HEK293T (cell line): ENCODE measurements around the gene MYL1.

Source experiments
- CTCF ChIA-PET: fragments of 350-600 bp; formaldehyde crosslinking; extraction: SDS; loops from one replicate; lab custom pipeline; 2021; ENCODE audit warnings: antibody characterized with exemption, inconsistent platforms; lab: Yijun Ruan, JAX
- POLR2A ChIA-PET: fragments of 350-600 bp; formaldehyde crosslinking; extraction: SDS; loops from one replicate; lab custom pipeline; 2020; ENCODE audit warnings: antibody characterized with exemption, inconsistent platforms; lab: Yijun Ruan, JAX
- DNase-seq: peaks from one replicate; pipeline ENCODE4 v3.0.0; 2012; ENCODE audit warnings: mixed read lengths; ENCODE audit errors: extremely low spot score
- ARNT ChIP-seq: fragments of 450-650 bp; IDR thresholded peaks from 2 replicates; pipeline ENCODE4 v1.6.1; 2017; ENCODE audit warnings: mild to moderate bottlenecking
- BHLHE40 ChIP-seq: fragments of 450-650 bp; IDR thresholded peaks from 2 replicates; pipeline ENCODE4 v1.6.1; 2016; ENCODE audit warnings: mild to moderate bottlenecking, moderate library complexity, borderline replicate concordance
- CTBP1 ChIP-seq: fragments of 450-650 bp; IDR thresholded peaks from 2 replicates; pipeline ENCODE4 v1.6.1; 2016; ENCODE audit warnings: borderline replicate concordance
- ELF4 ChIP-seq: fragments of 450-650 bp; IDR thresholded peaks from 2 replicates; pipeline ENCODE4 v1.6.1; 2017; ENCODE audit warnings: antibody characterized with exemption
- FOXA1 ChIP-seq: fragments of 450-650 bp; IDR thresholded peaks from 2 replicates; pipeline ENCODE4 v1.6.1; 2016; ENCODE audit warnings: mild to moderate bottlenecking
- FOXK2 ChIP-seq: fragments of 450-650 bp; IDR thresholded peaks from 2 replicates; pipeline ENCODE4 v1.6.1; 2016; ENCODE audit warnings: mild to moderate bottlenecking
- FOXM1 ChIP-seq: fragments of 450-650 bp; IDR thresholded peaks from 2 replicates; pipeline ENCODE4 v1.6.1; 2017; ENCODE audit warnings: mild to moderate bottlenecking, borderline replicate concordance
- HDGF ChIP-seq: fragments of 450-650 bp; IDR thresholded peaks from 2 replicates; pipeline ENCODE4 v1.6.1; 2017; ENCODE audit warnings: antibody characterized with exemption, borderline replicate concordance
- L3MBTL2 ChIP-seq: fragments of 450-650 bp; conservative IDR thresholded peaks from 2 replicates; pipeline ENCODE4 v1.6.1; 2016; ENCODE audit warnings: mild to moderate bottlenecking
- LEF1 ChIP-seq: fragments of 450-650 bp; IDR thresholded peaks from 2 replicates; pipeline ENCODE4 v1.6.1; 2017; ENCODE audit warnings: mild to moderate bottlenecking, borderline replicate concordance
- NFRKB ChIP-seq: fragments of 450-650 bp; IDR thresholded peaks from 2 replicates; pipeline ENCODE4 v1.6.1; 2016; ENCODE audit warnings: mild to moderate bottlenecking, moderate library complexity
- SP1 ChIP-seq: fragments of 450-650 bp; IDR thresholded peaks from 2 replicates; pipeline ENCODE4 v1.6.1; 2017
- SUZ12 ChIP-seq: fragments of 450-650 bp; IDR thresholded peaks from 2 replicates; pipeline ENCODE4 v1.6.1; 2016; ENCODE audit warnings: mild to moderate bottlenecking
- TARDBP ChIP-seq: fragments of 450-650 bp; IDR thresholded peaks from 2 replicates; pipeline ENCODE4 v1.6.1; 2016
- ZNF384 ChIP-seq: fragments of 450-650 bp; IDR thresholded peaks from 2 replicates; pipeline ENCODE4 v1.6.1; 2016
- TF ChIP-seq, protein P1 (sequence below): fragments of 450-650 bp; IDR thresholded peaks from 2 replicates; pipeline ENCODE4 v1.6.1; 2016

MYL1 gene

DNA sequence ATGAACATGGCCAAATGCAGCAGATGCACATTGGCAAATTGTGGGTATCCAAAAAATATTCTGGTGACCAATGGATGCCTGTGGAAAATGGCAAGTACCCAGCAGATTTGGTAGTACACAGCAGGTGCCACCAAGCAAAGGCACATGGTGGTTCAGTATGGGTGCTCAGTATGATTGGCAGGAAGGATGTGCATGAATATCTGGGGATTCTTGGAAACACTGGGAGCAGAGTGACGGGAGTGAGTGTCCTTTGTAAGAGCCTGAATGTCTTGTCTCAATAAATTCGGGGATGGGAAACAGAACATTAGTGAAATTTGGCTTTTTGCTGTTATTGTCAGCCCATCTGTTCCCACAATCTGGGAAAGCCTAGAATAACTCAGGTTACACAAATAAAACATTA, 52.9 kb downstream of the MYL1 start:
- no peak for DNase-seq
- POLR2A ChIA-PET: no interaction called here
- TF ChIP-seq, protein P1, sequence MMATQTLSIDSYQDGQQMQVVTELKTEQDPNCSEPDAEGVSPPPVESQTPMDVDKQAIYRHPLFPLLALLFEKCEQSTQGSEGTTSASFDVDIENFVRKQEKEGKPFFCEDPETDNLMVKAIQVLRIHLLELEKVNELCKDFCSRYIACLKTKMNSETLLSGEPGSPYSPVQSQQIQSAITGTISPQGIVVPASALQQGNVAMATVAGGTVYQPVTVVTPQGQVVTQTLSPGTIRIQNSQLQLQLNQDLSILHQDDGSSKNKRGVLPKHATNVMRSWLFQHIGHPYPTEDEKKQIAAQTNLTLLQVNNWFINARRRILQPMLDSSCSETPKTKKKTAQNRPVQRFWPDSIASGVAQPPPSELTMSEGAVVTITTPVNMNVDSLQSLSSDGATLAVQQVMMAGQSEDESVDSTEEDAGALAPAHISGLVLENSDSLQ: no peak
- TF ChIP-seq ZNF384 (no peak), NFRKB (no peak), HDGF (no peak), LEF1 (no peak), ELF4 (no peak), TARDBP (no peak), BHLHE40 (no peak), CTBP1 (no peak), L3MBTL2 (no peak)
- CTCF ChIA-PET: no interaction called here

DNA sequence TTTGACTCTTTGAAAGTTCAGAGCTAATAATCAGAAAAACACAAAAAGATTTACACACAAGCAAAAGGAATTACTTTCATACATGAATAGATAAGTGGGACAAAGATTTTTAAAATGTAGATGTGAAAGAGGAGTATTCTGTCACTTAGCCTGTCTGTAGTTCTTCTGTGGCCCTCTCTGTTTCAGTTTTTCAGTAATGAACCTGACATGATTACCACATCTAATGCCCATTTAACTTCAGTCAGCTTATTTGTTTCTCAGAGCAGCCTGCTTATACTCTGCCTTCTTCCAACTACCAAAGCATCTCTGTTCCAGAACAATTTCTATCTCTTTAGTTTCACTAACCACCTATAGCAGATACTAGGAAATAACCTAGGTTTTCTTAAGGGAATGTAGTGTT, 55.3 kb downstream of the MYL1 start:
- ChIA-PET CTCF (no interaction called here), POLR2A (no interaction called here)
- TF ChIP-seq FOXM1: no peak
- TF ChIP-seq CTBP1: no peak
- TF ChIP-seq FOXK2: no peak
- no peak for TF ChIP-seq ARNT
- no peak for TF ChIP-seq LEF1
- no peak for TF ChIP-seq SP1
- TF ChIP-seq ELF4: no peak
- TF ChIP-seq FOXA1: no peak
- no peak for TF ChIP-seq HDGF
- TF ChIP-seq ZNF384: no peak
- no peak for TF ChIP-seq NFRKB
- no peak for TF ChIP-seq BHLHE40
- TF ChIP-seq L3MBTL2: no peak
- no peak for TF ChIP-seq TARDBP
- no peak for TF ChIP-seq SUZ12
- TF ChIP-seq, protein P1: no peak
- DNase-seq: no peak

DNA sequence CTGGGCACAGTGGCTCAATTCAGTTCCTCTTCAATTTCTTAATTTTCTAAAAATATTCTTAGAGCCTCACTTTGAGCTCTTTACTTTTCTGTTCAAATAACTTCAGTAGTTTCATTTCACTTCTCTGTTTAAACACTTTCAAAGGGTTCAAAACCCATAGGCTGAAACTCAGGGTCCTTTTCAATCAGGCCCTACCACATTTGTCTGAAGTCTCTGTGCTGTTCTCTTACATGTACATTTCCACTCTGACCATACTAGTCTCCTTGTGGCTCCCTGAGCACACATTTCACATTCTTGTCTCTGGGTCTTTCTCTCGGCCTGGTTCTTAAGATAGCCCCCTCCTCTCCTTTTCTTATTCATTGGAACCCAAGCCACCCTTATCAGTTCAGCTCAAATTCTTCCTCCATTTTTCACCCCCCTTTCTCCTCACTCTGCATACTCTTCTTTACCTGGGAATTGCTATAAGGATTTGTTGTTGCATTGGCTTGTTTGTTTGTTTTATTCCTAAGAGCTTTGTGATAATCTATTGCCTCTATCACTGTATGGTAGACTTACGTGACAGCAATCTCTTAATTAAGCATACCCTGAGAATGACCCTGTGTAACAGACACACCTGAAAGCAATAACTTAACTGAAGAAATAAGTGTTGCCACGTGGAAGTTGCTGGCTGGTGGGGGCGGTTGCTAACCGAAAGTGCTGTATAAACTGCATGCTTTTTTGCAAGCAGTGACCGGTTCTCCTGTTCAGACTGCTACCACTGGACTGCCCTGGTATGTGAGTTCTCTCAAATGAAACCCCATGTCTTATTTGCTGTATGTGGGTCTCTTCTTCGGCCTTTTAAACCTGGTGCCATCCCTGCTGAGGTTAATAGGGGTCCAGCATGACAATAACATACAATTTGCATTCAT, 62.0 kb downstream of the MYL1 start:
- DNase-seq: no peak
- ChIA-PET CTCF (no interaction called here), POLR2A (no interaction called here)
- TF ChIP-seq FOXK2 (no peak), BHLHE40 (no peak), L3MBTL2 (no peak), FOXM1 (no peak), SUZ12 (no peak), HDGF (no peak), LEF1 (no peak), ELF4 (no peak), NFRKB (no peak), SP1 (no peak), ZNF384 (no peak), FOXA1 (no peak), CTBP1 (no peak)

DNA sequence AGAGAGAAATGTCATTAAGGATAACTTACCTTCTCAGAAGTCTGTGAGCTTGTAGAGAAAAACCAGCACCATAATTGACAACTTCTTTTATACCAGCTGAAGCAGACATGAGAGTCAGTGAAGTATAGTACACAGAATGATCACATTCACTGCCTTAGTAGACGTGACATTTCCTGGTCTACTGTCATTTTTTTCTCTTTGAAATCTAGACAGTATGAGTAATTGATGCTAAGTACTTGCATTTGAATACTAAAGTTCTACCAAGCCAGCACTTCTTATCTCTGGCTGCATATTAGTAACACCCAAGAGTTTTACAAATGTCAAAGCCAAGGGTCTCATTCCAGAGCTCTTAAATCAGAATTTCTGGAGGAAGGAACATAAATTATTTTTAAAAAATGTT, 64.4 kb downstream of the MYL1 start:
- ChIA-PET CTCF (interaction anchor here (0.7 kb wide), 1 partner anchor 29 kb away, joined by 3 read pairs; no protein-coding TSS in a partner anchor), POLR2A (no interaction called here)
- DNase-seq: no peak
- no peak for TF ChIP-seq FOXA1
- no peak for TF ChIP-seq ZNF384
- no peak for TF ChIP-seq NFRKB
- no peak for TF ChIP-seq HDGF
- TF ChIP-seq BHLHE40: no peak
